Stimulated activated CD4-positive, alpha-beta T cell treated with anti-CD3 and anti-CD28 coated beads, Interleukin-12 subunit alpha, Interleukin-12 subunit beta, amount 100 ng/mL, for 48 hours (primary cell): ENCODE data around the gene ANXA2R.

Source experiments
- DNase-seq, 3 donors: peaks; one replicate each; pipeline ENCODE4 v3.0.0-alpha.2; 2020; ENCODE audit warnings: low read depth in 2 of 3, low spot score in 1 of 3

The ANXA2R gene

GRCh38 chr5:43001748-43002147 is 38.4 kb downstream of the ANXA2R start:
- DNase-seq: no peak

- DNase-seq: no peak
Observed at GRCh38 chr5:43000914-43001313, 39.2 kb downstream of the ANXA2R start.

DNA sequence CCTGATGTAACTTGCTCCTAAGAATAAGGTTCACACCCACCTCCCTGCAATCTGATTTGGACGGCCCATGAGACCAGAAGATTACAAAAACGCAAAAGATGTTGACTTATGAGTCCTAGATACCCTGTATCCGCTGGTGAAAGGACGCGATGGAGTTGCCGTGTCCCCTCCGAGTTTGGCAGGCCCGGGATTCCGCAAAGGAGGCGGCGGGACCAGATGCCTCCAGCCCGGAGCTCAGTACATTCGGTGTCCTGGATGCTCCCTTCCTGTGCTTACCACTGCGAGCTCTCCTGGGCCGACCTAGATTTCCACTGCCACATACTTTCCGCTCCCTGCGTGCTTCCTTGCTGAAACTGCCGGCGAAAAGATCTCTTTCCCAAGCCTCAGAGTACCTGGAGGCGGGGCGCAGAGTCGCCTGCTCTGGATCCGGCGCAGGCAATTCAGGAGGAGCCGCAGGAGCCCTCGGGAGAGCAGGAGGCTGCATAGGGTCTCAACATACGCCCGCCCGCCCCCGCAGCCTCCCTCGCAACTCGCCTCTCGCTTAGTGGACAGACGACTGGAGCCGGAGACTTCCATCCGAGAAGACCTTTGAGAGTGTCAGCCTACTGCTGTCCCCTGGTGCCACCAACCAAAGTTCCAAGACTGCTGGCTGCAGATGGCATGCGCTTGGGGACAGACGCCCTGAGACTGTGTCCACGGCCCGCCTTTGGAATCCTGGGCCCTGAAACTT is 39.8 kb downstream of the ANXA2R start:
- DNase-seq: no peak

- DNase-seq: no peak
Observed at GRCh38 chr5:42995360-42995751, 44.8 kb downstream of the ANXA2R start.

DNA sequence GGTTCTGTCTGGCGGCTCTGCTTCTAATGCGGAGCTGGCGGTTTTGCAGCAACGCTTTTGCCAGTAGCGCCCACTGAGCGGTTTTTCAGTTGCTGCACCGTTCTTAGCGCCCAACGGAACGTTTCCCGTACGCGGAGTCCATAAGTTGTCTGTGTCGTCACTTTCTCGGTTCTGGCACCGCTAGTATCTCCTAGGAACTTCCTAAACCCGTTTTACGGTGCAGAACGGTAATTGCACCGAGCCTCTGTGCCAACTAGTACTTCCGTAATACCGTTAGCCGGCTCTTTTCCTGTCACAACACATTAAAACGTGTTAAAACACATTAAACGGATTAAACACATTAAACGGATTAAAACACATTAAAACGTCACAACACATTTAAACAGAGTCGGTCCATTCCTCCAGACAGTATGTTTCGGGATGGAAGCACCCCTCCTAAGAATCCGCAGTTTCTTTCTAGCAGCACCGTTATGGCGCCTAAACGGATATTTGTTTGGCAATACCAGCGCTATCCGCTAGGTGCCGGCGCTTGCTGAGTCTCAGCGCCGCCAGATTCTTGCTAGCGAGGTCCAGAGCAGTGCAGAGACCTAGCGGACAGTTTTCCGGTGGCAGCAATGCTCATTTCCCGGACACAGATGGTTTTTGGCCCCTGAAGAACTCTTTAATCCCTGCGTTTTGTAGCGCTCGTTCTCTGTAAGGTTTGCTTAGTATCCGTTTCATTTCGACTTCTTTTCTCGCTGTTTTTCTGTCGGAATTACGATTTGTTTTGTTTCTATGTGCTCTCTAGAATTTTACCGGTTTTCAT is 45.4 kb downstream of the ANXA2R start:
- peak; percentile 79 to 92 (median 80) for DNase-seq

DNA sequence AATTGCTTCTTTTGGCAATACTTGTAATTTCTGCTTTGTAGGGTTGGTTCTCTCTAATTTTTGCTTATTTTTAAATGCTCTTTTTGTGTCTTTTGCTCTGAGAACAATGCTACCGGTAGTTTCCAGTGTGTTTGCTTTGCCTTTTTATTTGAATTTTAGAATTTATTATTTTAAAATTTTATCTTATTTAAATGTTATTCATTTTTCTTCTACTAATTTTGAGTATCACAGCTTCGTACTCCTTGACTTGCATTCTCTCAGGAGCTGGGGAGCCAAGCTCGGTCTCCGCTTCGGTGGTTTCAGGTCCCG is 45.9 kb downstream of the ANXA2R start:
- DNase-seq: no peak

DNA sequence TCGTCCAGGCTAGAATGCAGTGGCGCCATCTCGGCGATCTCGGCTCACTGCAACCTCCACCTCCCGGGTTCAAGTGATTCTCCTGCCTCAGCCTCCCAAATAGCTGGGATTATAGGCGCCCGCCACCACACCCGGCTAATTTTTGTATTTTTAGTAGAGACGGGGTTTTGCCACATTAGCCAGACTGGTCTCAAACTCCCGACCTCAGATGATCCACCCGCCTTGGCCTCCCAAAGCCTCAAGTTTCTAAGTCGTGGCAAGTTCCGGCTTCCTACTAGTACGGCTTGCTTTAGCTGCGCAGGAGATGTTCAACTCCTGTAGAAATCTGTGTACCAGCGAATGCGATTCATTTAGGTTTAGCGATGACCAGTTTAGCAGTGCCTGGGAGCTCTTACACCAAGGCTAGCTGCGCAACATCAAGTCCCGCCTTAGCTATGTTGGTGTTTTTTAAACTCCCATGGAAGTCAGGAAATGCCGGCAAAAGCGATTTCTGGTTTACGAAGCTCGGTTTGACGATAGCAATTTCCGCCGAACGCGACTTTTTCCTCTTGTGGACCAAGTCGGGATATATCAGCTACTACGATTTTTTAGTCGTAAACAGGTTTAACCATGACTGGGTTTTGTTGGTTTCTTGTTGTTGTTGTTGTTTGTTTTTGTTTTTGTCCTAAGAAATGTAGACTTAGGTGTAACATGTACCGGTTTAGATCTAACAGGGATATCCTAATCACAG is 46.4 kb downstream of the ANXA2R start:
- peak in 1 of 3 donors; percentile 31 for DNase-seq

DNA sequence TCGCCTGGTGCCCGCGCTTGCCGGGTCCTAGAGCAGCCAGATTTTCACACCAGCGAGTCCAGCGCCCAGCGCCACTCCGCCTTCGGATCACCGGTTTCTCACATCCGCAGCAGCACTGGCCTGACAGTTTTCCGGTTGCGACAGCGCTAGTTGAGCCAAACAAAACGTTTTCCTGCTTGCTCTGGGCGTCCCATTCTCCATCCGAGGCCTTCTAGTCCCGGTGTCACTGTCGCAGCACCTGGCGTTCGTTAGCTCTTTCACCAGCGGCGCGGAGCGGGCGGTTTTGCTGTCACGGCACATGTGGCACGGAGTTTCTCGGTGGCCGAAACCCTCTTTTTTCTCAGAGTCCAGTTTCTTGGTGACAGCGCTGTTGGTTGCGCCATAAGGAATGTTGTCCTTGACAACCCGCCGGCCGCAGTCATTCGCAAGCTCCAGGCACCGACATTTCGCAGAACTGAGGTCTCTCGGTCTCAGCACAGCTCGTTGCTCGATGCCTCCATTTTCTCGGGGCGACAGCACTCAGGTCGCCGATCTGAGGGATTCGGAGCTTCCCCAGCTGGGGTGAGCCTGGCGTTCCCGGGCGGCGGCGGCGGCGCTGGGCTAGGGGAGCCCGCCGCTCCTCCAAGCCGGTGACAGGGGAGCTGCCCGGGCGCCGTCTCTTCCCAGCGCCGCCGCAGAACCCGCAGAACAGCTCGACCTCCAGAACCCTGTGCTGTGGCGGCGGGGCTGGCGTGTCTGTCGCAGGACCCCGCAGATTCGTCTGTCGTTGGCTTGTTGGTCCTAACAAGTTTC is 47.8 kb downstream of the ANXA2R start:
- peak in 2 of 3 donors; percentile 49 to 59 for DNase-seq

GRCh38 chr5:42991404-42992087 is 48.6 kb downstream of the ANXA2R start:
- peak in 1 of 3 donors; percentile 53 for DNase-seq

DNA sequence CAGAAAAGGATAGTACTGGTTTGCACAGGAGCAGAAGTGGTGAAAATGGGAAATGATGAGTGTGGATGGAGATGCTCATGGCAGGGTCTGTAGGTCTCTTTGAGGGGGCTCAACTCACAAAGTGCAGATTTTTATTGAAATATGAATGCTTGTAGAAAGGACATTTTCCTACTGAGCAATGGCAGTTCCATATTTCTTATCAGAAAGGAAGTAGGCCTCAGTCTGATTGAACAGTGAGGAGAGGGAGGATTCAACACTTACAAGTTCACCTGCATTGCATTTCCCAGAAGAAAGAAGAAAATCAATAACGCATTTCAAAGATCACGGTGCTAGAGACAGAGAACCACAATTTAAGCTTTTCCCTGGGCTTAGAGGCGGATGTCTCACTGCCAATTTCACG is 49.2 kb downstream of the ANXA2R start:
- DNase-seq: no peak
